Limb (tissue), 2 donors: ENCODE measurements around the gene HRC.
"Not testable (repeated sequence)": the region's sequence is repeated elsewhere in the genome, so short reads cannot be mapped to it uniquely, and the experiment has no call there.

Source experiments
- DNase-seq, 2 donors: peaks; one replicate each; pipeline ENCODE4 v3.0.0-alpha.2; 2016; ENCODE audit errors: extremely low spot score in 2 of 2

HRC gene

DNA sequence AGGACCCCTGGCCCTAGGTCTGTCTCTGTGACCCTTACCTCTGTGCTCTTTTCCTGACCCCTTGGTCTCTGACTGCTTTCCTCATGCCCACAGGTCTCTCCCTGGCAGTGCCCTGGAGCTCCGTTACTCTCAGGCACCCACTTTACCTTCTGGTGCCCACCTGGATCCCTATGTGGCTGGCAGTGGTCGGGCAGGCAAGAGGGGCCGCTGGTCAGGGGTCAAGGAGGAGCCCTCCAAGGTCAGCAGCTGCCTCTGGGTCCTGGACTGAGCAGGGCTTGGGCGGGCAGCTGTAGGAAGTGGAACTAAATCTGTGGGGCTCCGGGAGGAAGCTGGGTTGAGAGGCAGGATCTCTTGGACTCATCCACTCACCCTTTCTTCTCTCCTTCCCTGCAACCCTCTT is 19.5 kb downstream of the HRC start:
- no peak for DNase-seq

DNA sequence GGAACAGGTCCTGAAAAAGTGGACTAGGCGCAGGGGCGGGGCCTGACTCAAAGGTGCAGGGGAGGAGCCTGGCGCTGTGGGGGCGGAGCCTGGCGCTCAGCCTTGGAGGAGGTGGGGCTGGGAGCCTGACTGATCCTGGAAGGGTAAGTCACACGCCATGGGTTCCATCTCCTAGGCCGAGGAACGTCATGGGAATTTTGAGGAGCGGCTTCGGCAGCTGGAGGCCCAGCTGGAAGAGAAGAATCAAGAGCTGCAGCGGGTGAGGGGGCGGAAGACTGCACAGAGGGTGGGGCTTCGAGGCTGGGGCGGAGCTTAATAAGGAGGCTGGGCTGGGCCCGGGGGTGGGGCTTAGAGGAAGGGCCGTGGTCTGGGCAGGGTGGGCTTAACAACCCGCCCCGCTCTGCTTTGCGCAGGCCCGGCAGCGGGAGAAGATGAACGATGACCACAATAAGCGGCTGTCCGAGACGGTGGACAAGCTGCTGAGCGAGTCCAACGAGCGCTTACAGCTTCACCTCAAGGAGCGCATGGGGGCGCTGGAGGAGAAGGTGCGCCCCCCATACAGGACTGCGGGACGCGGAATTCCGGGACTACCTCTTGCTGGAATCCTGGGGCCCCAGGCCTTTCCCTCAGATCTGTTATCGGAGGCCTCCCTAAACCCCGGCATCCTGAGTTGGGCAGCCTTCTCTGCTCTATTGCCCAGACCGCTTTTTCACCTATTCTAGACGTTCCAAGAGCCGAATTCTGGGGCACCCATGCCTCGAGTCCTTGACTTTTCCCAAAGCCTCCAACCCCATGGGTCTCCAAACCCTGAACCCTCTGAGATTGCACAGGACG is 21.4 kb downstream of the HRC start:
- DNase-seq: peak; percentile 75 to 85

- DNase-seq: peak in 1 of 2 donors; percentile 61
Observed at GRCh38 chr19:49132974-49133609, 22.1 kb downstream of the HRC start.

DNA sequence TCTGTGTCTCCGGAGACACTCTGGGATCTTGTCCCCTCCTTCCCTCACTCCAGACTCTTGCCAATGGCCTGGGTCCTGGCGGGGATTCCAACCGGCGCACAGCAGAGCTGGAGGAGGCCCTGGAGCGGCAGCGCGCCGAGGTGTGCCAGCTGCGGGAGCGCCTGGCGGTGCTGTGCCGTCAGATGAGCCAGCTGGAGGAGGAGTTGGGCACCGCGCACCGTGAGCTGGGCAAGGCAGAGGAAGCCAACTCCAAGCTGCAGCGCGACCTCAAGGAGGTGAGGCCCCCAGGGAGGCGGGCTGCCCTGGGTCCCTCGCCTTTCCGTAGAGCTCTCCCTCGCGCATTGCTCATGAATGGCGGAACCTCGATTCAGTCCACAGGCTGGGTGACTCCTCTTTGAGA is 24.9 kb downstream of the HRC start:
- DNase-seq: no peak

DNA sequence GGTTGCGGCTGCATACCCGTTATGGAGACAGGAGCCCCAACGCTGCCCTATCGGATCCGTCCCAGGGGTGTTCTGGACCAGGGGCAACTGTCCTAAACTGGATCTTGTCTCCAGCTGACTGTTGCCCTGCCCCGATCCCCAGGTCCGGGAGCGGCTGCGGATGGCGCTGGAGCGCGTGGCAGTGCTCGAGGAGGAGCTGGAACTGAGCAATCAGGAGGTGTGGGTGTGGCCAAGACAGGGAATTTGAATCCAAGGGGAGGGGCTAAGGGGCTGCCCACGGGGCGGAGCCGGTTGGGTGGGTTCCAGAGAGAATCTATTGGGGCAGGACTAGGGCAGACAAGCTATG is 26.0 kb downstream of the HRC start:
- DNase-seq: no peak

DNA sequence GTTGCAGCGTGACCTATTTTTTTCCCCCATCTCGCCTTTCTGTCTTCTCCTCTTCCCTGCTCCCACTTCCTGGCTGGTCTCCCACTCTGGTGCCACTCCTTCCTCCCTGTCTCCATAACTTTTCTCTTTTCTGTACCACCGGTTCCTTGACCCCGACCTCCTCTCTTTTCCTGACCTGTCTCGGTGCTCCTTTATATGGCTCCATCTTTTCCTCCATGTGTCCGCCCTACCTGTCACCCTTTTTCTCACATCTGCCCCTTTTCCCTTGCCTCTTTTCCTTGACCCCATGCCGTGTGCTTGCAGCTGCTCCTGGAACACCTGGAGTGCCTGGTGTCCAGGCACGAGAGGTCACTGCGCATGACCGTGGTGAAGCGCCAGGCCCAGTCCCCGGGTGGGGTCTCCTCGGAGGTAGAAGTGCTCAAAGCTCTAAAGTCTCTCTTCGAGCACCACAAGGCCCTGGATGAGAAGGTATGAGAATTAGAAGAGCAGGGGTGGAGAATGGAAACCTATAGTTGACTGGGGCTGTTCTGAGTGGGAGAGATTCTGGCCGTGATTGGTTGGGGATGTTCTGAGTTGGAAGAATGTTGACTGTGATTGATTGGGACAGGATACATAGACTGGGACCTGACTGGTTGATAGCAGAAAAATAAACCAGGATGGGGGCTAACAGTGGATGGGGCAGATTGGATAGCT is 26.5 kb downstream of the HRC start:
- DNase-seq: no peak

GRCh38 chr19:49127674-49128544 is 27.3 kb downstream of the HRC start:
- peak; percentile 97 to 99 for DNase-seq

- DNase-seq: not testable (repeated sequence)
Observed at GRCh38 chr19:49127225-49127624, 28.0 kb downstream of the HRC start.

- DNase-seq: no peak
Observed at GRCh38 chr19:49126575-49126974, 28.6 kb downstream of the HRC start.

- no peak for DNase-seq
Observed at GRCh38 chr19:49125025-49125731, 30.0 kb downstream of the HRC start.

GRCh38 chr19:49123285-49123684 is 31.9 kb downstream of the HRC start:
- DNase-seq: not testable (repeated sequence)

- not testable (repeated sequence) for DNase-seq
Observed at GRCh38 chr19:49121841-49122240, 33.4 kb downstream of the HRC start.

GRCh38 chr19:49120868-49121267 is 34.3 kb downstream of the HRC start:
- no peak for DNase-seq

GRCh38 chr19:49120325-49120683 is 34.9 kb downstream of the HRC start:
- DNase-seq: no peak

GRCh38 chr19:49119411-49120324 is 35.5 kb downstream of the HRC start, which contains the start of gene PPFIA3:
Gene PPFIA3 (plus strand): TSS chr19:49119544. CDS start chr19:49127874, 8,330 bp downstream.
- DNase-seq: peak in 1 of 2 donors; percentile 78

DNA sequence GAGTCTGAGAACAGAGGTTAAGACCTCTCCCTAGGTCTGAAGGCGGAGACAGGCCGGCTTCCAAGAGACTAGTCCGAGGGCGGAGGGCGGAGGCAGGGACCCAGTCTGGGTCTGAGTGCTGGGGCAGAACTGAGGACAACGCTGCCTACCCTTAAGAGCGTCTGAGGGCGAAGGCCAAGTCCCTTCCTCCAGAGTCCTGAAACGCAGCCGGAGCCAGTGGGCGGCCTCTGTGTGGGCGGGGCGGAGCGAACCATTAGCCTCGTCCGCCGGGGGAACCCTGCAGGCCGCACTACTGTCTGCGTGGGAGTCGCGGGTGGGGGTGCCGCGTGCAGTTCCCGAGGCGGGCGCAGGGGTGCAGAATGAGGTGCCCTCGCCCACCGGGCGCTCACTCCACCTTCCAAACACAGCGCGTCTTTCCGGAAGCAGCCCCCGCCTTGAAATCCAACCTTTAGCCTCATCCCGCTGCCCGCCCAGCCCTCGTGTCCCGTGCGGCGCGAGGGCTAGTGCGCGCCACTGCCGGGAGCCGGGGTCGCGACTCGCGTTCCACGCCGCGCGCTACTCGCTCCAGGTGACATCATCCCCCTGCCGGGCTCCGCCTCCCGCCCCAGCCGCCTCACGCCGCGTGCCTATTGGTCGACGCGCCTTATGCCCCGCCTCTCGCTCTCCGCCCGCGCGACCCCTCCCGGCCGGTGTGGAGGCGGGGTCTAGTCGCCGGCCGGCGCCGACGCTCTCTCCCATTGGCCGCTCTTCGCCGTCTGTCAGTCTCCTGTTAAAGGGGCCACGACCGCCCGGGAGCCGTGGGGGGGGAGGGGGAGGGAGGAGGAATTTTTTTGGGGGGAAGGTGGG is 36.4 kb downstream of the HRC start, which contains the start of gene C19orf73:
Gene C19orf73 (minus strand): TSS at position 579 of the 846 bp plus-strand sequence. CDS start 121 bp downstream, at position 458.
- peak; percentile 97 for DNase-seq

- DNase-seq: no peak
Observed at GRCh38 chr19:49117677-49118564, 37.3 kb downstream of the HRC start.

- no peak for DNase-seq
Observed at GRCh38 chr19:49116544-49116943, 38.7 kb downstream of the HRC start.
